ENCODE data around the gene PLPPR2.
"Not testable (repeated sequence)": the region's sequence is repeated elsewhere in the genome, so short reads cannot be mapped to it uniquely, and the experiment has no call there.

DNA sequence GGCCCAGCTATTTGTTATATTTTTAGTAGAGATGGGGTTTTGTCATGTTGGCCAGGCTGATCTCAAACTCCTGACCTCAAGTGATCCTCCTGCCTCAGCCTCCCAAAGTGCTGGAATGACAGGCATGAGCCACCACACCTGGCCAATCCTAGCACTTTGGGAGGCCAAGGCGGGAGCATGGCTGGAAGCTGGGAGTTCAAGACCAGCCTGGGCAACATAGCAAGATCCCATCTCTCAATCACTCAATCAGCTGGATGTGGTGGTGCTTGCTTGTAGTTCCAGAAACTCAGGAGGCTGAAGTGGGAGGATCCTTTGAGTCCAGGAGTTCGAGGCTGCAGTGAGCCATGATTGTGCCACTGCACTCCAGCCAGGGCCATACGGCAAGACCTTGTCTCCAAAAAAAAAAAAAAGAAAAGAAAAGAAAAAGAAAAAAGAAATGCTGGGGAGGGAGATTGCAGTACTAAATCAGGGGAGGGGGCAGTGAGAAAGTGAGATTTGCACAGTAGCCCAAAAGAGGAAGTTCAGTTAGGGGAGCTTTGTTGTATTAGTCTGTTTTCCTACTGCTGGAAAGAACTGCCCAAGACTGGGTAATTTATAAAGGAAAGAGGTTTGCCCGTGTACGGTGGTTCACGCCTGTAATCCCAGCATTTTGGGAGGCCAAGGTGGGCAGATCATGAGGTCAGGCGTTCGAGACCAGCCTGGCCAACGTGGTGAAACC is 34.8 kb upstream of the PLPPR2 start:
- not testable (repeated sequence) for TF ChIP-seq POLR2A (IDR thresholded peaks at IDR 0.05; ENCODE audit: low read depth, low read length); CEBPB (IDR thresholded peaks at IDR 0.05; ENCODE audit: low read depth, low read length); NFE2L2 (IDR thresholded peaks at IDR 0.05; ENCODE audit: low read depth, low read length); MXI1 (IDR thresholded peaks at IDR 0.05; ENCODE audit: borderline replicate concordance, low read depth, low read length); RAD21 (IDR thresholded peaks at IDR 0.05; ENCODE audit: low read length); RFX5 (IDR thresholded peaks at IDR 0.05; ENCODE audit: low read depth, low read length)
- TF ChIP-seq, protein P1, sequence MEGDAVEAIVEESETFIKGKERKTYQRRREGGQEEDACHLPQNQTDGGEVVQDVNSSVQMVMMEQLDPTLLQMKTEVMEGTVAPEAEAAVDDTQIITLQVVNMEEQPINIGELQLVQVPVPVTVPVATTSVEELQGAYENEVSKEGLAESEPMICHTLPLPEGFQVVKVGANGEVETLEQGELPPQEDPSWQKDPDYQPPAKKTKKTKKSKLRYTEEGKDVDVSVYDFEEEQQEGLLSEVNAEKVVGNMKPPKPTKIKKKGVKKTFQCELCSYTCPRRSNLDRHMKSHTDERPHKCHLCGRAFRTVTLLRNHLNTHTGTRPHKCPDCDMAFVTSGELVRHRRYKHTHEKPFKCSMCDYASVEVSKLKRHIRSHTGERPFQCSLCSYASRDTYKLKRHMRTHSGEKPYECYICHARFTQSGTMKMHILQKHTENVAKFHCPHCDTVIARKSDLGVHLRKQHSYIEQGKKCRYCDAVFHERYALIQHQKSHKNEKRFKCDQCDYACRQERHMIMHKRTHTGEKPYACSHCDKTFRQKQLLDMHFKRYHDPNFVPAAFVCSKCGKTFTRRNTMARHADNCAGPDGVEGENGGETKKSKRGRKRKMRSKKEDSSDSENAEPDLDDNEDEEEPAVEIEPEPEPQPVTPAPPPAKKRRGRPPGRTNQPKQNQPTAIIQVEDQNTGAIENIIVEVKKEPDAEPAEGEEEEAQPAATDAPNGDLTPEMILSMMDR (conservative IDR thresholded peaks at IDR 0.05; ENCODE audit: low read depth, low read length), result not testable (repeated sequence)
- TF ChIP-seq, protein P2, sequence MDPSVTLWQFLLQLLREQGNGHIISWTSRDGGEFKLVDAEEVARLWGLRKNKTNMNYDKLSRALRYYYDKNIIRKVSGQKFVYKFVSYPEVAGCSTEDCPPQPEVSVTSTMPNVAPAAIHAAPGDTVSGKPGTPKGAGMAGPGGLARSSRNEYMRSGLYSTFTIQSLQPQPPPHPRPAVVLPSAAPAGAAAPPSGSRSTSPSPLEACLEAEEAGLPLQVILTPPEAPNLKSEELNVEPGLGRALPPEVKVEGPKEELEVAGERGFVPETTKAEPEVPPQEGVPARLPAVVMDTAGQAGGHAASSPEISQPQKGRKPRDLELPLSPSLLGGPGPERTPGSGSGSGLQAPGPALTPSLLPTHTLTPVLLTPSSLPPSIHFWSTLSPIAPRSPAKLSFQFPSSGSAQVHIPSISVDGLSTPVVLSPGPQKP (IDR thresholded peaks at IDR 0.05; ENCODE audit: borderline replicate concordance, low read depth, low read length), result not testable (repeated sequence)
